ENCODE measurements around the gene FCHO1.

DNA sequence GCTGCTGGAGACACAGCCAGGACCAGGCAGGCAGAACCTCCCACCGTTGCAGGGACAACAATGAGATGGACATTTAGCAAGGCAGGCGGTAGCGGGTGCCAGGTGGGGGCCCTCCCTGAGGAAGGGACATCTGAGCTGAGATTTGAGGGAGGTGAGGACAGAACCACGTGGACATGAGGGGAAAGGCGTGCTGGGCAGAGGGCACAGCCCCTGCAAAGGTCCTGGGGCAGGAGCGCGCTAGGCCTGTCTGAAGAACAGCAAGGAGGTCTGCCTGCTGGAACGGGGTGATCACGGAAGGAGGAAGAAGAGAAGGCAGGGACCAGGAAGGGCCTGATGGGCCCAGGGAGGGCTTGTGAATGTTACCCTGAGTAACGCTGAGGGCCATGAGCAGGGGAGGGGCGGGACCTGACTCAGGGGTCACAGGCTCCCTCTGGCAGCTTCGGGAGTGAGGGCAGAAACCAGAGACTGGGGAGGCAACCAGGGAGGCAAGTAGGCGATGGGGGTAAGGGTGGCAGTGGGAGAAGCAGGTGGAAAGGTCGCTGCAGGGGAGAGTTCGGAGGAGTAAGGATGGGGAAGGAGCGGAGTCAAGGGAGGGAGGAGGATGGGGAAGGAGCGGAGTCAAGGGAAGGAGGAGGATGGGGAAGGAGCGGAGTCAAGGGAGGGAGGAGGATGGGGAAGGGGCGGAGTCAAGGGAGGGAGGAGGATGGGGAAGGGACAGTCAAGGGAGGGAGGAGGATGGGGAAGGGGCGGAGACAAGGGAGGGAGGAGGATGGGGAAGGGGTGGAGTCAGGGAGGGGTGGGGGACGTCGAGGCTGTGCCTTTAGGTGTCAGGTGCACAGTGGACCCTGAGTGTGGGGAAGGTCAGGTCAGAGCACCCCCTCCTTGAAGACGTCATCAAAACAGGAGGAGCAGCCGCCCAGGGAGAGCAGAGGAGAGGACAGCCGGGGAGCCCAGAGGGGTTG lies 28.0 kb downstream of the FCHO1 start:
- no peak for TF ChIP-seq POLR2A (IDR thresholded peaks at IDR 0.05; ENCODE audit: low read depth, low read length)
- TF ChIP-seq, protein P1, sequence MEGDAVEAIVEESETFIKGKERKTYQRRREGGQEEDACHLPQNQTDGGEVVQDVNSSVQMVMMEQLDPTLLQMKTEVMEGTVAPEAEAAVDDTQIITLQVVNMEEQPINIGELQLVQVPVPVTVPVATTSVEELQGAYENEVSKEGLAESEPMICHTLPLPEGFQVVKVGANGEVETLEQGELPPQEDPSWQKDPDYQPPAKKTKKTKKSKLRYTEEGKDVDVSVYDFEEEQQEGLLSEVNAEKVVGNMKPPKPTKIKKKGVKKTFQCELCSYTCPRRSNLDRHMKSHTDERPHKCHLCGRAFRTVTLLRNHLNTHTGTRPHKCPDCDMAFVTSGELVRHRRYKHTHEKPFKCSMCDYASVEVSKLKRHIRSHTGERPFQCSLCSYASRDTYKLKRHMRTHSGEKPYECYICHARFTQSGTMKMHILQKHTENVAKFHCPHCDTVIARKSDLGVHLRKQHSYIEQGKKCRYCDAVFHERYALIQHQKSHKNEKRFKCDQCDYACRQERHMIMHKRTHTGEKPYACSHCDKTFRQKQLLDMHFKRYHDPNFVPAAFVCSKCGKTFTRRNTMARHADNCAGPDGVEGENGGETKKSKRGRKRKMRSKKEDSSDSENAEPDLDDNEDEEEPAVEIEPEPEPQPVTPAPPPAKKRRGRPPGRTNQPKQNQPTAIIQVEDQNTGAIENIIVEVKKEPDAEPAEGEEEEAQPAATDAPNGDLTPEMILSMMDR (IDR thresholded peaks at IDR 0.05; ENCODE audit: extremely low read depth in 1 of 2, insufficient read depth in 1 of 2, low read depth in 1 of 2, low read length in 2 of 2): no peak
- TF ChIP-seq EZH2 (IDR thresholded peaks at IDR 0.05; ENCODE audit: borderline replicate concordance, low read depth, low read length, severe bottlenecking): no peak
- TF ChIP-seq POLR2AphosphoS5 (IDR thresholded peaks at IDR 0.05; ENCODE audit: insufficient read depth, low read depth, low read length): no peak
- no peak for TF ChIP-seq MYC (IDR thresholded peaks at IDR 0.05; ENCODE audit: low read depth, low read length)
- TF ChIP-seq, protein P2, sequence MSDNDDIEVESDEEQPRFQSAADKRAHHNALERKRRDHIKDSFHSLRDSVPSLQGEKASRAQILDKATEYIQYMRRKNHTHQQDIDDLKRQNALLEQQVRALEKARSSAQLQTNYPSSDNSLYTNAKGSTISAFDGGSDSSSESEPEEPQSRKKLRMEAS (IDR thresholded peaks at IDR 0.05; ENCODE audit: insufficient read depth, insufficient read length): no peak
- TF ChIP-seq FOS (IDR thresholded peaks at IDR 0.05; ENCODE audit: borderline replicate concordance, insufficient read depth, low read length): no peak
- no peak for TF ChIP-seq GATA2 (IDR thresholded peaks at IDR 0.05; ENCODE audit: insufficient read depth, insufficient read length, low read depth, low read length)
- no peak for TF ChIP-seq JUN (IDR thresholded peaks at IDR 0.05; ENCODE audit: borderline replicate concordance, insufficient read depth, insufficient read length, low read depth)
